ENCODE data around the gene OR52L1. TPM values are rescaled to one million over a fixed set of nuclear protein-coding genes. Genes with fewer than 3 reads are reported as not detected.

OR52L1 gene
- total and polyA plus RNA-seq, 2 of the 4 experiments (the other 2 are of a cell fraction): not detected

DNA sequence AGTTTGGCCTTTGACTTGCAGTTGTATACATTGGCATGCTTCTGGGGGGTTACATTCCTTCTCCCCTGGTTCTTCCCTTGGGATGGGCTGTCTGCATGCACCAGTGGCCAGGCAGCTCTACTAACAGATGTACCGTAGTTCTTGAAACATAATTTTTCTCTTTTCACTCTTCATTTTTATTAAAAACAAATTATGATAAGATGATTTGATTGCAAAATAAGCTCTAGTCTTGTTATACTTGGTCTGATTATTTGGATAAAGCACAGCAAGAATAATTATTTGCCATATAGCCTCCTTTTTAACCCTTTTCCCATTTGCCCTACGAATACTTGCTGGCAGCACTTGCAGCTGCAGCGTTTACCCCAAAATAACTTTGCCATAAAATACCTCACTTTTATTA is 31.2 kb downstream of the OR52L1 start:
- H4K5ac ChIP-seq (ENCODE audit: low read depth, low read length): no peak overlapping the region
- no peaks in the 10 kb centered on the region for H3K9me3 ChIP-seq (ENCODE audit: control insufficient read depth, insufficient read depth, low read length)
- no peaks in the 10 kb centered on the region for H3K9me1 ChIP-seq (ENCODE audit: insufficient read depth, low read length)
- H2BK15ac ChIP-seq (ENCODE audit: low read depth, low read length): no peak overlapping the region
- no peak overlapping the region for H2BK5ac ChIP-seq (ENCODE audit: low read depth, low read length, poor library complexity, severe bottlenecking)
- intact Hi-C loops (cut with micrococcal nuclease): loop anchor here (5.0 kb wide), 1 partner anchor 1092 kb away; no protein-coding TSS in a partner anchor
- no peak overlapping the region for H3K4me3 ChIP-seq (ENCODE audit: insufficient read depth, low read depth, low read length)
- H3K27ac ChIP-seq (ENCODE audit: insufficient read depth, low read length): no peak overlapping the region
- H3K9ac ChIP-seq (ENCODE audit: low read depth, low read length): no peak overlapping the region
- no peak overlapping the region for H4K8ac ChIP-seq (ENCODE audit: low read depth in 2 of 2, low read length in 2 of 2)
- no peak for ATAC-seq (ENCODE audit: low read depth)
- TF ChIP-seq POLR2A (IDR thresholded peaks at IDR 0.05; ENCODE audit: low read depth, low read length): no peak
- no peak overlapping the region for H2AFZ ChIP-seq (replicated peaks; ENCODE audit: low read length, poor library complexity)
- H3K56ac ChIP-seq (ENCODE audit: extremely low read depth, insufficient read depth, low read length): no peak overlapping the region
- no peaks in the 10 kb centered on the region for H3K4me1 ChIP-seq (ENCODE audit: control insufficient read depth, insufficient read depth, low read length)
- H4K20me1 ChIP-seq (ENCODE audit: insufficient read depth, low read length): no peaks in the 10 kb centered on the region
- no CpG with 5 or more reads among the region's 3 CpGs for WGBS, 2 experiments (ENCODE audit: extremely low coverage in 2 of 2, insufficient read length in 1 of 2)
- no peak overlapping the region for H3K4ac ChIP-seq (ENCODE audit: low read depth, low read length)
- no peak overlapping the region for H3K18ac ChIP-seq (ENCODE audit: low read depth, low read length)
- no peak overlapping the region for H4K91ac ChIP-seq (ENCODE audit: insufficient read depth, low read depth, low read length)
- CTCF ChIA-PET: no interaction called here
- H3K79me1 ChIP-seq (ENCODE audit: low read depth in 1 of 2, low read length in 2 of 2): no peaks in the 10 kb centered on the region
- no peak overlapping the region for H2BK20ac ChIP-seq (ENCODE audit: low read depth, low read length)
- no peak overlapping the region for H3K4me2 ChIP-seq (ENCODE audit: low read depth, low read length)
- H3K36me3 ChIP-seq (ENCODE audit: control insufficient read depth, insufficient read depth, low read length): no peaks in the 10 kb centered on the region
- POLR2A ChIA-PET (ENCODE audit: unreplicated experiment): no interaction called here
- no peak overlapping the region for H3K14ac ChIP-seq (replicated peaks; ENCODE audit: low read depth, low read length)
- no peak overlapping the region for H3K23ac ChIP-seq (ENCODE audit: low read depth, low read length)
- H2AK5ac ChIP-seq (ENCODE audit: low read depth, low read length): no peak overlapping the region
- in situ Hi-C loops (cut with MboI; ENCODE audit: low sequenced_read_pairs): no loop called here
- BruUV-seq (replicated peaks): no TSS peak
- H3K27me3 ChIP-seq (ENCODE audit: control insufficient read depth, insufficient read depth, low read length): no peaks in the 10 kb centered on the region
- H2BK120ac ChIP-seq (ENCODE audit: low read depth, low read length): no peak overlapping the region
- dilution Hi-C loops (cut with HindIII; ENCODE audit: low sequenced_read_pairs, unreplicated experiment): no loop called here
- no peak overlapping the region for H2AK9ac ChIP-seq (replicated peaks; ENCODE audit: low read depth, low read length, poor library complexity)
- DNase-seq: no peak

Data from IMR-90 (cell line).